SU-DHL-6 (cell line): Measurements from ENCODE around the gene TARDBP.
"Not testable (repeated sequence)": the region's sequence is repeated elsewhere in the genome, so short reads cannot be mapped to it uniquely, and the experiment has no call there.

ENCODE experiments used
- CTCF ChIP-seq: fragments of 200-600 bp; sonication (generic); IDR thresholded peaks from one replicate; pipeline ENCODE4 v1.5.1; 2017; ENCODE audit warnings: antibody characterized with exemption, mild to moderate bottlenecking, low read length, moderate library complexity; ENCODE audit not compliant: insufficient read depth, poor library complexity, severe bottlenecking
- EZH2phosphoT487 ChIP-seq: fragments of 200-600 bp; sonication (generic), shearing (Covaris generic); conservative IDR thresholded peaks from 2 replicates; pipeline ENCODE4 v1.6.1; 2018; ENCODE audit warnings: mild to moderate bottlenecking, antibody characterized with exemption, low read length, moderate library complexity, mixed read lengths

GRCh38 chr1:11063937-11064537, 51.6 kb downstream of the TARDBP start:
- TF ChIP-seq CTCF, EZH2phosphoT487: not testable (repeated sequence)
